Lung (tissue), 12 donors: ENCODE data around the gene MESP2. TPM values are rescaled to one million over a fixed set of nuclear protein-coding genes. Genes with fewer than 3 reads are reported as not detected.
"Not testable (repeated sequence)": the region's sequence is repeated elsewhere in the genome, so short reads cannot be mapped to it uniquely, and the experiment has no call there.

ENCODE experiments used
- ATAC-seq: fragments of 200-7000 bp; cut with Tn5 transposase; one replicate; pipeline ENCODE4 v1.9.1; 2020; ENCODE audit warnings: moderate number of reproducible peaks; ENCODE audit not compliant: insufficient read depth, low FRiP score
- DNase-seq, 3 donors: peaks; one replicate each; pipeline ENCODE4 v3.0.0-alpha.2; 2013 to 2017
- H3K27ac ChIP-seq, 2 donors: one replicate each; pipeline ENCODE4 v1.5.1; 2013; ENCODE audit warnings: mild to moderate bottlenecking in 2 of 2, moderate library complexity in 2 of 2, control low read depth in 1 of 2, inconsistent platforms in 1 of 2, low read depth in 1 of 2, low read length in 1 of 2
- H3K27me3 ChIP-seq, 3 donors: one replicate each; pipeline ENCODE4 v1.5.1; 2013; ENCODE audit warnings: low read length in 2 of 3; ENCODE audit not compliant: control insufficient read depth in 3 of 3, insufficient read depth in 3 of 3
- H3K36me3 ChIP-seq, 4 donors: one replicate each; pipeline ENCODE4 v1.5.1; 2013; ENCODE audit warnings: low read length in 4 of 4, mild to moderate bottlenecking in 1 of 4, moderate library complexity in 1 of 4; ENCODE audit not compliant: control insufficient read depth in 4 of 4, insufficient read depth in 4 of 4
- H3K4me1 ChIP-seq, 5 donors: one replicate each; pipeline ENCODE4 v1.5.1; 2013; ENCODE audit warnings: low read length in 5 of 5, mild to moderate bottlenecking in 2 of 5, moderate library complexity in 1 of 5; ENCODE audit not compliant: control insufficient read depth in 5 of 5, insufficient read depth in 5 of 5
- H3K4me3 ChIP-seq: one replicate; pipeline ENCODE4 v1.5.1; 2013; ENCODE audit warnings: mild to moderate bottlenecking, control low read depth, moderate library complexity
- H3K9ac ChIP-seq, 2 donors: one replicate each; pipeline ENCODE4 v1.5.1; 2013; ENCODE audit warnings: low read length in 2 of 2, control low read depth in 1 of 2; ENCODE audit not compliant: insufficient read depth in 1 of 2
- H3K9me3 ChIP-seq, 4 donors: one replicate each; pipeline ENCODE4 v1.5.1; 2013; ENCODE audit warnings: low read length in 3 of 4, mild to moderate bottlenecking in 1 of 4, moderate library complexity in 1 of 4; ENCODE audit not compliant: control insufficient read depth in 4 of 4, insufficient read depth in 3 of 4
- WGBS, 2 donors: extraction: QIAGEN DNeasy Blood & Tissue Kit; methylation state at CpG; one replicate each; pipeline ENCODE4 v1.1.7; 2013; 5-methylcytosine and 5-hydroxymethylcytosine counted together
- polyA plus RNA-seq, 2 donors: library from polyadenylated mRNA; stranded (reverse); fragments of 200-250 nt; gene quantifications; one replicate each; pipeline ENCODE4 v1.2.1, GENCODE V29; 2013
- total RNA-seq, 2 donors: library from RNA; depleted of rRNA in 1 of 2; stranded (reverse); fragments of >200 nt in 1 of 2; gene quantifications; one replicate each; pipeline ENCODE4 v1.2.1, GENCODE V29; 2014 to 2021
- TF ChIP-seq, protein P1 (sequence below): IDR thresholded peaks from 2 replicates; pipeline ENCODE4 v1.5.1; 2012; ENCODE audit warnings: mild to moderate bottlenecking; ENCODE audit errors: control extremely low read depth, extremely low read depth
- donor health status: control.
- donor health status: control.
- donor health status: Bipolar disorder and iron deficiency.
- donor health status: healthy.
- donor health status: DM: yes; HTN: yes; CAD: no.

The MESP2 gene
- total and polyA plus RNA-seq, 4 donors, result 0.17 to 0.71 (median 0.55) TPM; not detected in 1

DNA sequence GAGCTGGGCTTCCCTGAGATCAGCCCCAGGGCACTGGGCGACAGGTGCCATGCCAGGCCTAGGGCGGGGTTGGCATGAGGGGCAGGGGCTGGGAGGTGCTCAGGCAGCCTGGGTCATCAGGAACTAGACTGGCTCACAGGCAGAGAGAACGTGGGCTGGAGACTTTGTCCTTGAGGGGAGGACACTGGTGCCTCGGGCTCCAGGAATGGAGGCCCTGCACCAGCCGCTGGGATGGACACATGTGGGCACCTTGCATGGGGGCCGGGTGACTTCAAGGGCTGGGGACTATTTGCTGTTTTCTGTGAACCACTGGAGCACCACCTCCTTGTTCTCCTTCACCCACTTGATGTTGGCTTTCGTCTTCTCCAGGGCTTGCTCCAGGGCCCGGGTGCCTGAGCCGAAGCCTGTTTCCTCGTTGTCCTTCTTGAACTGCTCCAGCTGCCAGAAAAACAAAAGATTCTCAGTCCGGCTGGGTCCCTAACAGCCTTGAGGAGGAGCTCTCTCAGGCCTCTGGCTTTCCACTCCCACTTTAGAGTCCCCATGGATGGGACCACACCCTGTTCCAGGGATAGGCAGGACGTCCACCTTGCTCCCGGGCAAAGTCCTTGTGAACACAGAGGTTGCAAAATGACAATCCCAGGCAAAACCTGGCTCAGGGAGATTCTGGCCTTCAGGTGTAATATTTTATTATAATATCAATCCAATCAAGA lies 9.1 kb downstream of the MESP2 start:
- DNase-seq, result no peak

DNA sequence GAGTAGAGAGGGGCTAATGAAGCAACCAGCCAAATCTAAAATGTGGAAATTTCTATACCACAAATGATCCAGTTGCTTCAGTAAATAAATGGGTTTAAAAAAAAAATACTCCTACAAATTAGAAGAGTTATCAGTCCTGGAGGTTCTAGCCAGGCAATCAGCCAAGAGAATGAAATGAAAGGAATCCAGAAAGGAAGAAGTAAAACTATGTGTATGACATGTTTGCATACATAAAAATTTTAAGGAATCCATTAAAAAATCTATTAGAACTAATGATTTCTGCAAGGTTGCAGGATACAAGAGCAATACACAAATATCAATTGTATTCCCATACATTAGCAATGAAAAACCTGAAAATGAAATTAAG lies 9.6 kb downstream of the MESP2 start:
- no peaks in the 10 kb centered on the region for H3K27me3 ChIP-seq
- H3K9me3 ChIP-seq, result peaks cover 0 to 4% (median 0%) of the 10 kb centered on the region in 4 donors
- TF ChIP-seq, protein P1, sequence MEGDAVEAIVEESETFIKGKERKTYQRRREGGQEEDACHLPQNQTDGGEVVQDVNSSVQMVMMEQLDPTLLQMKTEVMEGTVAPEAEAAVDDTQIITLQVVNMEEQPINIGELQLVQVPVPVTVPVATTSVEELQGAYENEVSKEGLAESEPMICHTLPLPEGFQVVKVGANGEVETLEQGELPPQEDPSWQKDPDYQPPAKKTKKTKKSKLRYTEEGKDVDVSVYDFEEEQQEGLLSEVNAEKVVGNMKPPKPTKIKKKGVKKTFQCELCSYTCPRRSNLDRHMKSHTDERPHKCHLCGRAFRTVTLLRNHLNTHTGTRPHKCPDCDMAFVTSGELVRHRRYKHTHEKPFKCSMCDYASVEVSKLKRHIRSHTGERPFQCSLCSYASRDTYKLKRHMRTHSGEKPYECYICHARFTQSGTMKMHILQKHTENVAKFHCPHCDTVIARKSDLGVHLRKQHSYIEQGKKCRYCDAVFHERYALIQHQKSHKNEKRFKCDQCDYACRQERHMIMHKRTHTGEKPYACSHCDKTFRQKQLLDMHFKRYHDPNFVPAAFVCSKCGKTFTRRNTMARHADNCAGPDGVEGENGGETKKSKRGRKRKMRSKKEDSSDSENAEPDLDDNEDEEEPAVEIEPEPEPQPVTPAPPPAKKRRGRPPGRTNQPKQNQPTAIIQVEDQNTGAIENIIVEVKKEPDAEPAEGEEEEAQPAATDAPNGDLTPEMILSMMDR, result no peak
- DNase-seq, result no peak
- no peak for ATAC-seq
- peaks cover 0 to 4% (median 0%) of the 10 kb centered on the region in 4 donors for H3K36me3 ChIP-seq
- H3K4me1 ChIP-seq, result peaks cover 0 to 6% (median 0%) of the 10 kb centered on the region in 5 donors
- H3K9ac ChIP-seq, result no peak overlapping the region
- H3K27ac ChIP-seq, result no peak overlapping the region
- H3K4me3 ChIP-seq, result no peak overlapping the region

More for the DNA sequence above, 9.1 kb downstream of the MESP2 start:
- peaks cover 0 to 4% (median 0%) of the 10 kb centered on the region in 4 donors for H3K9me3 ChIP-seq
- TF ChIP-seq, protein P1, result no peak
- H3K9ac ChIP-seq, result no peak overlapping the region
- 73 to 88% methylated on average over 13 of the region's 13 CpGs for WGBS, 2 donors
- H3K27ac ChIP-seq, result no peak overlapping the region
- peaks cover 0 to 3% (median 0%) of the 10 kb centered on the region in 3 donors for H3K27me3 ChIP-seq
- H3K4me3 ChIP-seq, result no peak overlapping the region
- ATAC-seq, result no peak
- H3K4me1 ChIP-seq, result peaks cover 0 to 6% (median 0%) of the 10 kb centered on the region in 5 donors
- peaks cover 0 to 4% (median 0%) of the 10 kb centered on the region in 4 donors for H3K36me3 ChIP-seq

DNA sequence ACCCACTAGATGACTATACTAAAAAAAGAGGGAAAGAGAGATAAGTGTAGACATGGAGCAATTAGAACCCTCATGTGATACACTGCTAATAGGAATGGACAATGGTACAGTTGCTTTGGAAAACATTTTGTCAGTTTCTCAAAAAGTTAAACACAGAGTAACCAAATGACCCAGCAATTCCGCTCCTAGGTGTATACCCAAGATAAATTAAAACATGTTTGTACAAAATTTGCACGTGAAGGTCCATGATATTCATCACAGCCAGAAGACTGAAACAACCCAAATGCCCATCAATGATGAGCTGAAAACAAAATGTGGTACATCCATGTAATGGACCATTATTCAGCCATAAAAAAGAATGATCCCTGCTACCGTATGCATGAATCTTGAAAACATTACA lies 11.8 kb downstream of the MESP2 start:
- DNase-seq (no peak), ATAC-seq (no peak)
- H3K9me3 ChIP-seq, result peaks cover 0 to 4% (median 0%) of the 10 kb centered on the region in 4 donors
- no peak overlapping the region for H3K27ac ChIP-seq
- H3K36me3 ChIP-seq, result peaks cover 0 to 6% (median 0%) of the 10 kb centered on the region in 4 donors
- no peaks in the 10 kb centered on the region for H3K27me3 ChIP-seq
- H3K4me3 ChIP-seq, result no peak overlapping the region
- H3K9ac ChIP-seq, result no peak overlapping the region
- TF ChIP-seq, protein P1, result no peak
- H3K4me1 ChIP-seq, result peaks cover 0 to 6% (median 0%) of the 10 kb centered on the region in 5 donors
- WGBS, 2 donors, result 96 to 99% methylated on average over 3 of the region's 3 CpGs

DNA sequence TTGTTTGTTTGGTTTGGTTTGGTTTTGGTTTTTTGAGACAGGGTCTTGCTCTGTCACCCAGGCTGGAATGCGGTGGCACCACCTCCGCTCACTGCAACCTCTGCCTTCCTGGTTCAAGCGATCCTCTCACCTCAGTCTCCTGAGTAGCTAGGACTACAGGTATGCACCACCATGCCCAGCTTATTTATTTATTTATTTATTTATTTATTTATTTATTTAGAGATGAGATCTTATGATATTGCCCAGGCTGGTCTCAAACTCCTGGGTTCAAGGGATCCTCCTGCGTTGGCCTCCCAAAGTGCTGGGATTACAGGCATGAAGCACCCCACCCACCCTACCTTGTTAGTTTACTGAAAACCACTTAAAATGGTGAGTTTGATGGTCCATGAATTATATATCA lies 12.5 kb downstream of the MESP2 start:
- H3K27me3 ChIP-seq, H3K27ac ChIP-seq, H3K4me3 ChIP-seq, H3K9ac ChIP-seq, H3K36me3 ChIP-seq, DNase-seq, H3K4me1 ChIP-seq, ATAC-seq, H3K9me3 ChIP-seq: not testable (repeated sequence)
- 92 to 95% methylated on average over 4 of the region's 4 CpGs for WGBS, 2 donors
